Measurements from ENCODE around the gene CALCOCO2.

- TF ChIP-seq, protein P1, sequence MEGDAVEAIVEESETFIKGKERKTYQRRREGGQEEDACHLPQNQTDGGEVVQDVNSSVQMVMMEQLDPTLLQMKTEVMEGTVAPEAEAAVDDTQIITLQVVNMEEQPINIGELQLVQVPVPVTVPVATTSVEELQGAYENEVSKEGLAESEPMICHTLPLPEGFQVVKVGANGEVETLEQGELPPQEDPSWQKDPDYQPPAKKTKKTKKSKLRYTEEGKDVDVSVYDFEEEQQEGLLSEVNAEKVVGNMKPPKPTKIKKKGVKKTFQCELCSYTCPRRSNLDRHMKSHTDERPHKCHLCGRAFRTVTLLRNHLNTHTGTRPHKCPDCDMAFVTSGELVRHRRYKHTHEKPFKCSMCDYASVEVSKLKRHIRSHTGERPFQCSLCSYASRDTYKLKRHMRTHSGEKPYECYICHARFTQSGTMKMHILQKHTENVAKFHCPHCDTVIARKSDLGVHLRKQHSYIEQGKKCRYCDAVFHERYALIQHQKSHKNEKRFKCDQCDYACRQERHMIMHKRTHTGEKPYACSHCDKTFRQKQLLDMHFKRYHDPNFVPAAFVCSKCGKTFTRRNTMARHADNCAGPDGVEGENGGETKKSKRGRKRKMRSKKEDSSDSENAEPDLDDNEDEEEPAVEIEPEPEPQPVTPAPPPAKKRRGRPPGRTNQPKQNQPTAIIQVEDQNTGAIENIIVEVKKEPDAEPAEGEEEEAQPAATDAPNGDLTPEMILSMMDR (IDR thresholded peaks at IDR 0.05; ENCODE audit: low read depth, low read length) = no peak
- no peak for TF ChIP-seq EZH2phosphoT487 (IDR thresholded peaks at IDR 0.05; ENCODE audit: low read depth)
These were observed 78.9 kb downstream of the CALCOCO2 start for GRCh38 chr17:48909783-48910182.
